ENCODE measurements around the gene RHBDD2.
"Not testable (repeated sequence)": the region's sequence is repeated elsewhere in the genome, so short reads cannot be mapped to it uniquely, and the experiment has no call there.

The RHBDD2 gene

GRCh38 chr7:75905785-75906604 is 27.2 kb downstream of the RHBDD2 start:
- Histone ChIP-seq H3K4me3 (ENCODE audit: low read length) (no peak overlapping the region), H3K4me1 (ENCODE audit: control insufficient read depth, insufficient read depth, low read length) (no peaks in the 10 kb centered on the region), H3K27me3 (ENCODE audit: control insufficient read depth, insufficient read depth, low read length) (no peaks in the 10 kb centered on the region), H3K36me3 (ENCODE audit: control insufficient read depth, insufficient read depth, low read length) (no peaks in the 10 kb centered on the region), H3K27ac (ENCODE audit: low read depth, low read length) (peak overlapping the region; percentile 6), H3K9ac (ENCODE audit: low read length) (no peak overlapping the region)

- Histone ChIP-seq H3K4me3 (ENCODE audit: low read length) (no peak overlapping the region), H3K36me3 (ENCODE audit: control insufficient read depth, insufficient read depth, low read length) (no peaks in the 10 kb centered on the region), H3K4me1 (ENCODE audit: control insufficient read depth, insufficient read depth, low read length) (no peaks in the 10 kb centered on the region), H3K9ac (ENCODE audit: low read length) (no peak overlapping the region), H3K27me3 (ENCODE audit: control insufficient read depth, insufficient read depth, low read length) (no peaks in the 10 kb centered on the region), H3K27ac (ENCODE audit: low read depth, low read length) (no peak overlapping the region)
These were observed 28.3 kb downstream of the RHBDD2 start for GRCh38 chr7:75906991-75907667.

GRCh38 chr7:75907668-75908039 is 28.8 kb downstream of the RHBDD2 start:
- not testable (repeated sequence) for H3K36me3 ChIP-seq (ENCODE audit: control insufficient read depth, insufficient read depth, low read length); H3K27ac ChIP-seq (ENCODE audit: low read depth, low read length); H3K4me1 ChIP-seq (ENCODE audit: control insufficient read depth, insufficient read depth, low read length); H3K9ac ChIP-seq (ENCODE audit: low read length); H3K4me3 ChIP-seq (ENCODE audit: low read length); H3K27me3 ChIP-seq (ENCODE audit: control insufficient read depth, insufficient read depth, low read length)

GRCh38 chr7:75909521-75910132 is 30.8 kb downstream of the RHBDD2 start:
- Histone ChIP-seq H3K27ac (ENCODE audit: low read depth, low read length) (no peak overlapping the region), H3K4me1 (ENCODE audit: control insufficient read depth, insufficient read depth, low read length) (peaks cover 4% of the 10 kb centered on the region), H3K27me3 (ENCODE audit: control insufficient read depth, insufficient read depth, low read length) (no peaks in the 10 kb centered on the region), H3K4me3 (ENCODE audit: low read length) (no peak overlapping the region), H3K36me3 (ENCODE audit: control insufficient read depth, insufficient read depth, low read length) (no peaks in the 10 kb centered on the region), H3K9ac (ENCODE audit: low read length) (no peak overlapping the region)

GRCh38 chr7:75911186-75911585 is 32.4 kb downstream of the RHBDD2 start:
- H3K4me3 ChIP-seq (ENCODE audit: low read length); H3K36me3 ChIP-seq (ENCODE audit: control insufficient read depth, insufficient read depth, low read length); H3K27ac ChIP-seq (ENCODE audit: low read depth, low read length); H3K27me3 ChIP-seq (ENCODE audit: control insufficient read depth, insufficient read depth, low read length); H3K9ac ChIP-seq (ENCODE audit: low read length); H3K4me1 ChIP-seq (ENCODE audit: control insufficient read depth, insufficient read depth, low read length): not testable (repeated sequence)

GRCh38 chr7:75913437-75913836 is 34.6 kb downstream of the RHBDD2 start:
- Histone ChIP-seq H3K9ac (ENCODE audit: low read length) (no peak overlapping the region), H3K4me3 (ENCODE audit: low read length) (no peak overlapping the region), H3K27ac (ENCODE audit: low read depth, low read length) (no peak overlapping the region), H3K36me3 (ENCODE audit: control insufficient read depth, insufficient read depth, low read length) (no peaks in the 10 kb centered on the region), H3K4me1 (ENCODE audit: control insufficient read depth, insufficient read depth, low read length) (peaks cover 10% of the 10 kb centered on the region), H3K27me3 (ENCODE audit: control insufficient read depth, insufficient read depth, low read length) (no peaks in the 10 kb centered on the region)

GRCh38 chr7:75914169-75914654 is 35.4 kb downstream of the RHBDD2 start:
- H3K36me3 ChIP-seq (ENCODE audit: control insufficient read depth, insufficient read depth, low read length) = no peaks in the 10 kb centered on the region
- H3K27me3 ChIP-seq (ENCODE audit: control insufficient read depth, insufficient read depth, low read length) = no peaks in the 10 kb centered on the region
- H3K4me1 ChIP-seq (ENCODE audit: control insufficient read depth, insufficient read depth, low read length) = peaks cover 10% of the 10 kb centered on the region
- H3K4me3 ChIP-seq (ENCODE audit: low read length) = peak overlapping the region; percentile 97
- H3K27ac ChIP-seq (ENCODE audit: low read depth, low read length) = peak overlapping the region; percentile 93
- peak overlapping the region; percentile 54 for H3K9ac ChIP-seq (ENCODE audit: low read length)

GRCh38 chr7:75914655-75915415 is 36.0 kb downstream of the RHBDD2 start, which contains the start of gene POR:
TSS of gene POR (plus strand) at chr7:75915155. CDS start at chr7:75954002, 38,847 bp downstream.
- Histone ChIP-seq H3K9ac (ENCODE audit: low read length) (peak within 1 kb of the TSS; percentile 54), H3K4me3 (ENCODE audit: low read length) (peak within 1 kb of the TSS; percentile 97), H3K27ac (ENCODE audit: low read depth, low read length) (peak within 1 kb of the TSS; percentile 93), H3K4me1 (ENCODE audit: control insufficient read depth, insufficient read depth, low read length) (peaks cover 10% of the 10 kb centered on the region), H3K27me3 (ENCODE audit: control insufficient read depth, insufficient read depth, low read length) (no peaks in the 10 kb centered on the region), H3K36me3 (ENCODE audit: control insufficient read depth, insufficient read depth, low read length) (no peaks in the 10 kb centered on the region)

GRCh38 chr7:75915416-75916156 is 36.8 kb downstream of the RHBDD2 start:
- Histone ChIP-seq H3K4me3 (ENCODE audit: low read length) (peak overlapping the region; percentile 76), H3K9ac (ENCODE audit: low read length) (peak overlapping the region; percentile 25), H3K27me3 (ENCODE audit: control insufficient read depth, insufficient read depth, low read length) (no peaks in the 10 kb centered on the region), H3K4me1 (ENCODE audit: control insufficient read depth, insufficient read depth, low read length) (peaks cover 10% of the 10 kb centered on the region), H3K36me3 (ENCODE audit: control insufficient read depth, insufficient read depth, low read length) (no peaks in the 10 kb centered on the region), H3K27ac (ENCODE audit: low read depth, low read length) (peak overlapping the region; percentile 93)

GRCh38 chr7:75916259-75916658 is 37.4 kb downstream of the RHBDD2 start:
- peaks cover 10% of the 10 kb centered on the region for H3K4me1 ChIP-seq (ENCODE audit: control insufficient read depth, insufficient read depth, low read length)
- peak overlapping the region; percentile 76 for H3K4me3 ChIP-seq (ENCODE audit: low read length)
- no peak overlapping the region for H3K9ac ChIP-seq (ENCODE audit: low read length)
- H3K27ac ChIP-seq (ENCODE audit: low read depth, low read length) = no peak overlapping the region
- no peaks in the 10 kb centered on the region for H3K36me3 ChIP-seq (ENCODE audit: control insufficient read depth, insufficient read depth, low read length)
- H3K27me3 ChIP-seq (ENCODE audit: control insufficient read depth, insufficient read depth, low read length) = no peaks in the 10 kb centered on the region

GRCh38 chr7:75916685-75917634 is 38.1 kb downstream of the RHBDD2 start:
- Histone ChIP-seq H3K9ac (ENCODE audit: low read length) (no peak overlapping the region), H3K4me1 (ENCODE audit: control insufficient read depth, insufficient read depth, low read length) (peaks cover 10% of the 10 kb centered on the region), H3K4me3 (ENCODE audit: low read length) (no peak overlapping the region), H3K27ac (ENCODE audit: low read depth, low read length) (no peak overlapping the region), H3K27me3 (ENCODE audit: control insufficient read depth, insufficient read depth, low read length) (no peaks in the 10 kb centered on the region), H3K36me3 (ENCODE audit: control insufficient read depth, insufficient read depth, low read length) (no peaks in the 10 kb centered on the region)

Data from rectal smooth muscle tissue (tissue), 1 donor.